Measurements from ENCODE around the gene IFT74.

IFT74 gene

GRCh38 chr9:26955921-26956859, at the start of gene IFT74:
IFT74 (plus strand) TSS chr9:26956412; CDS start chr9:26961968, 5,556 bp downstream.
- peak; percentile 93 to 98 (median 98) for DNase-seq

GRCh38 chr9:26913138-26913668, 43.0 kb upstream of the IFT74 start:
- DNase-seq: no peak

- no peak for DNase-seq
Measured at GRCh38 chr9:26919698-26920097, 36.5 kb upstream of the IFT74 start.

- no peak for DNase-seq
Measured at GRCh38 chr9:26925609-26926008, 30.6 kb upstream of the IFT74 start.

- DNase-seq: no peak
Measured at GRCh38 chr9:26928902-26929495, 27.2 kb upstream of the IFT74 start.

GRCh38 chr9:26935847-26936246, 20.4 kb upstream of the IFT74 start:
- peak in 2 of 3 experiments; percentile 0 to 60 for DNase-seq

- no peak for DNase-seq
Measured at GRCh38 chr9:26937816-26938371, 18.3 kb upstream of the IFT74 start.

- no peak for DNase-seq
Measured at GRCh38 chr9:26939955-26940711, 16.1 kb upstream of the IFT74 start.

GRCh38 chr9:26940779-26941178, 15.4 kb upstream of the IFT74 start:
- no peak for DNase-seq

GRCh38 chr9:26945591-26945990, 10.6 kb upstream of the IFT74 start:
- DNase-seq: peak in 1 of 3 experiments; percentile 22

GRCh38 chr9:26946753-26947727, 9.2 kb upstream of the IFT74 start, which contains the start of gene PLAA:
PLAA (minus strand) TSS chr9:26947242; CDS start chr9:26947045, 197 bp downstream.
- DNase-seq: peak; percentile 85 to 96 (median 93)

- DNase-seq: peak in 2 of 3 experiments; percentile 49 to 50
Measured at GRCh38 chr9:26947736-26948135, 8.5 kb upstream of the IFT74 start.

- no peak for DNase-seq
Measured at GRCh38 chr9:26949637-26950069, 6.6 kb upstream of the IFT74 start.

- no peak for DNase-seq
Measured at GRCh38 chr9:26950521-26950920, 5.7 kb upstream of the IFT74 start.

- DNase-seq: no peak
Measured at GRCh38 chr9:26951794-26952193, 4.4 kb upstream of the IFT74 start.

GRCh38 chr9:26954050-26954508, 2.1 kb upstream of the IFT74 start:
- no peak for DNase-seq

GRCh38 chr9:26955222-26955903, 849 bp upstream of the IFT74 start:
- peak in 2 of 3 experiments; percentile 7 to 38 for DNase-seq

- no peak for DNase-seq
Measured at GRCh38 chr9:26956860-26957233, 635 bp downstream of the IFT74 start.

- no peak for DNase-seq
Measured at GRCh38 chr9:26971721-26972120, 15.5 kb downstream of the IFT74 start.

GRCh38 chr9:26973989-26974388, 17.8 kb downstream of the IFT74 start:
- DNase-seq: no peak

GRCh38 chr9:26974927-26975326, 18.7 kb downstream of the IFT74 start:
- DNase-seq: no peak

Measured in NCI-H1417 (cell line).